ENCODE data around the gene ADARB1. TPM values are rescaled to one million over a fixed set of nuclear protein-coding genes. Genes with fewer than 3 reads are reported as not detected.

The ADARB1 gene
- polyA plus RNA-seq, 1 of the 3 experiments (the other 2 are of a cell fraction): 7.8 TPM

GRCh38 chr21:45113543-45113942, 39.2 kb downstream of the ADARB1 start:
- WGBS (ENCODE audit: low lambda C conversion rate): 99% methylated on average over 5 of the region's 6 CpGs
- Histone ChIP-seq H3K4me2 (no peak overlapping the region), H3K9ac (no peak overlapping the region), H3K27ac (ENCODE audit: low read depth in 2 of 2, low read length in 1 of 2) (no peak overlapping the region), H3K79me2 (ENCODE audit: insufficient read depth) (peaks cover 13% of the 10 kb centered on the region), H3K9me3 (no peaks in the 10 kb centered on the region), H3K27me3 (ENCODE audit: insufficient read depth) (no peaks in the 10 kb centered on the region), H3K4me1 (ENCODE audit: control insufficient read depth in 1 of 2, insufficient read depth in 2 of 2, low read depth in 1 of 2, low read length in 1 of 2) (peaks cover 0 to 15% of the 10 kb centered on the region in 2 experiments; a peak in 1 of 4 replicates), H3F3A (replicated peaks; ENCODE audit: insufficient read depth) (no peaks in the 10 kb centered on the region), H2AFZ (ENCODE audit: low read depth) (no peak overlapping the region), H4K20me1 (ENCODE audit: insufficient read depth) (no peaks in the 10 kb centered on the region), H3K36me3 (replicated peaks in 1 of 2; ENCODE audit: control insufficient read depth in 1 of 2, insufficient read depth in 2 of 2, low read length in 1 of 2) (peaks cover 0 to 9% of the 10 kb centered on the region in 2 experiments), H3K4me3 (ENCODE audit: low read depth in 2 of 2, low read length in 1 of 2) (no peak overlapping the region), H3K9me2 (no peaks in the 10 kb centered on the region)
- DNase-seq: no peak
- TF ChIP-seq FOXJ3 (CRISPR knock-in tag; IDR thresholded peaks at IDR 0.05): no peak
- TF ChIP-seq EP300 (IDR thresholded peaks at IDR 0.05; ENCODE audit: borderline replicate concordance in 1 of 2, low read depth in 1 of 2, low read length in 1 of 2): no peak
- TF ChIP-seq EZH2phosphoT487 (IDR thresholded peaks at IDR 0.05; ENCODE audit: borderline replicate concordance, low read depth): no peak
- TF ChIP-seq POLR2AphosphoS5 (IDR thresholded peaks at IDR 0.05; ENCODE audit: low read depth, low read length): no peak
- no peak for TF ChIP-seq GATA2 (CRISPR knock-in tag; IDR thresholded peaks at IDR 0.05)
- no peak for TF ChIP-seq FOXM1 (IDR thresholded peaks at IDR 0.05; ENCODE audit: low read depth)
- no peak for TF ChIP-seq RAD21 (IDR thresholded peaks at IDR 0.05; ENCODE audit: low read length)
- TF ChIP-seq RCOR1 (IDR thresholded peaks at IDR 0.05; ENCODE audit: low read length): no peak
- ChIA-PET POLR2A (no interaction called here), CTCF (interaction anchor here (1.0 to 3.4 kb wide), 7 partner anchors 15 to 164 kb away, joined by 3 to 24 read pairs (median 6); no protein-coding TSS in a partner anchor)

- Histone ChIP-seq H3K9ac (no peak overlapping the region), H3K4me2 (no peak overlapping the region), H3K9me3 (no peaks in the 10 kb centered on the region), H3K9me2 (no peaks in the 10 kb centered on the region), H3K27ac (ENCODE audit: low read depth in 2 of 2, low read length in 1 of 2) (no peak overlapping the region), H3K4me1 (ENCODE audit: control insufficient read depth in 1 of 2, insufficient read depth in 2 of 2, low read depth in 1 of 2, low read length in 1 of 2) (peaks cover 0 to 15% of the 10 kb centered on the region in 2 experiments; a peak in 1 of 4 replicates), H3K79me2 (ENCODE audit: insufficient read depth) (peaks cover 13% of the 10 kb centered on the region), H4K20me1 (ENCODE audit: insufficient read depth) (no peaks in the 10 kb centered on the region), H3K27me3 (ENCODE audit: insufficient read depth) (no peaks in the 10 kb centered on the region), H3K36me3 (replicated peaks in 1 of 2; ENCODE audit: control insufficient read depth in 1 of 2, insufficient read depth in 2 of 2, low read length in 1 of 2) (peaks cover 0 to 9% of the 10 kb centered on the region in 2 experiments), H3F3A (replicated peaks; ENCODE audit: insufficient read depth) (no peaks in the 10 kb centered on the region), H3K4me3 (ENCODE audit: low read depth in 2 of 2, low read length in 1 of 2) (no peak overlapping the region), H2AFZ (ENCODE audit: low read depth) (no peak overlapping the region)
- WGBS (ENCODE audit: low lambda C conversion rate): 100% methylated on average over 4 of the region's 5 CpGs
- TF ChIP-seq RXRA (IDR thresholded peaks at IDR 0.05; ENCODE audit: borderline replicate concordance, low read depth) (no peak), IRF3 (IDR thresholded peaks at IDR 0.05; ENCODE audit: low read depth, low read length) (no peak), ZBTB33 (IDR thresholded peaks at IDR 0.05; ENCODE audit: borderline replicate concordance, low read depth) (no peak), MEF2A (IDR thresholded peaks at IDR 0.05; ENCODE audit: borderline replicate concordance, low read depth) (no peak)
- CTCF ChIA-PET: interaction anchor here (0.9 to 3.4 kb wide), 8 partner anchors 9 to 165 kb away, joined by 3 to 24 read pairs (median 6); no protein-coding TSS in a partner anchor
- POLR2A ChIA-PET: no interaction called here
- DNase-seq: no peak
These were observed 39.7 kb downstream of the ADARB1 start for GRCh38 chr21:45114072-45114471.
